Breast epithelium (tissue), 3 donors: ENCODE results near the gene PLD1.

Experiments used
- POLR2A ChIP-seq: fragments of 450-650 bp; IDR thresholded peaks from one replicate; pipeline ENCODE4 v1.6.1; 2016; ENCODE audit warnings: antibody characterized with exemption, mild to moderate bottlenecking, moderate library complexity
- POLR2AphosphoS5 ChIP-seq, 3 donors: sonication (generic); formaldehyde crosslinking; IDR thresholded peaks; one replicate each; pipeline ENCODE4 v1.6.1; 2017; ENCODE audit warnings: antibody characterized with exemption in 3 of 3
- TF ChIP-seq, protein P1 (sequence below), 3 donors: fragments of 450-650 bp; IDR thresholded peaks; one replicate each; pipeline ENCODE4 v1.5.1; 2016 to 2017; ENCODE audit warnings: antibody characterized with exemption in 3 of 3, mild to moderate bottlenecking in 3 of 3, moderate library complexity in 3 of 3

DNA sequence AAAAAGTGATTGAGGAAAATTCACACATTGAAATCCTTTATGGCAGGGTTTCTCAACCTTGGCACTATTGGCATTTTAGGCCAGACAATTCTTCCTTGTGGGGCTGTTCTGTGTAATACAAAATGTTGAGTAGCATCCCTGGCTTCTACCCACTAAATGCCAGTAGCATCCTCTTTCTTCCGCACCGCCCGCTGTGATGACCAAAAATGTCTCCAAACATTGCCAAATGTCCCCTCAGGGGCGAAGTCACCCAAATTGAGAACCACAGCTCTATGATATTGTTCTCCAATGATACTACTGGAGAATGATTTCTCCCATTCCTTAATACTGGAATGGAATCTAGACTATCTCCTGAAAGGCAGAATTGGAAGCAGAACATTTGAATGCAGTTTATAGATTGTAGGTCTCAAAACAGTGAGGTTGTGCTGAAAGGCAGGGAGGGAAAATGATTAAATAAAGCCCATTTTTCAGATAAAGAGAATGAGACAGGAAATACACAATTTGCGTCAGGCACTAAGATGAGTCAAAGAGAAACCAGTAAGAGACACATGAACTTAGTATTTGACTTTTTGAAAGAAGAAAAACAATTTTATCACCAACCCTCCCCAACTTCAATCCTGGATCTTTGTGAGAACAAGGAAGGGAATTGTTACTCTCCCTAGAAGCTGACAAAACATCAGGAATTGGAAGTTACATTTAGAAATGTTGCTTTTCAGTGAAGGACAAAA is 248.5 kb downstream of the PLD1 start:
- TF ChIP-seq POLR2A (no peak), POLR2AphosphoS5 (IDR thresholded peaks at IDR 0.05) (no peak)
- TF ChIP-seq, protein P1, sequence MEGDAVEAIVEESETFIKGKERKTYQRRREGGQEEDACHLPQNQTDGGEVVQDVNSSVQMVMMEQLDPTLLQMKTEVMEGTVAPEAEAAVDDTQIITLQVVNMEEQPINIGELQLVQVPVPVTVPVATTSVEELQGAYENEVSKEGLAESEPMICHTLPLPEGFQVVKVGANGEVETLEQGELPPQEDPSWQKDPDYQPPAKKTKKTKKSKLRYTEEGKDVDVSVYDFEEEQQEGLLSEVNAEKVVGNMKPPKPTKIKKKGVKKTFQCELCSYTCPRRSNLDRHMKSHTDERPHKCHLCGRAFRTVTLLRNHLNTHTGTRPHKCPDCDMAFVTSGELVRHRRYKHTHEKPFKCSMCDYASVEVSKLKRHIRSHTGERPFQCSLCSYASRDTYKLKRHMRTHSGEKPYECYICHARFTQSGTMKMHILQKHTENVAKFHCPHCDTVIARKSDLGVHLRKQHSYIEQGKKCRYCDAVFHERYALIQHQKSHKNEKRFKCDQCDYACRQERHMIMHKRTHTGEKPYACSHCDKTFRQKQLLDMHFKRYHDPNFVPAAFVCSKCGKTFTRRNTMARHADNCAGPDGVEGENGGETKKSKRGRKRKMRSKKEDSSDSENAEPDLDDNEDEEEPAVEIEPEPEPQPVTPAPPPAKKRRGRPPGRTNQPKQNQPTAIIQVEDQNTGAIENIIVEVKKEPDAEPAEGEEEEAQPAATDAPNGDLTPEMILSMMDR (IDR thresholded peaks at IDR 0.05): no peak
